Measurements from ENCODE around the gene ERBB4. TPM values are rescaled to one million over a fixed set of nuclear protein-coding genes. Genes with fewer than 3 reads are reported as not detected.

The ERBB4 gene
- total and polyA plus RNA-seq, 10 of the 15 experiments (the other 5 are each of a cell fraction or from before 2014, with no cell fraction given), result under 0.01 to 0.23 (median 0.01) TPM; not detected in 4

- no peak for TF ChIP-seq PRDM15 (CRISPR knock-in tag; IDR thresholded peaks at IDR 0.05)
- no peak for TF ChIP-seq HCFC1 (IDR thresholded peaks at IDR 0.05; ENCODE audit: low read length)
- TF ChIP-seq RELB (IDR thresholded peaks at IDR 0.05; ENCODE audit: low read depth), result no peak
- no peak for TF ChIP-seq BHLHE40 (IDR thresholded peaks at IDR 0.05; ENCODE audit: borderline replicate concordance in 1 of 2, low read depth in 2 of 2, low read length in 1 of 2)
Observed at GRCh38 chr2:212274215-212274614, 264.4 kb downstream of the ERBB4 start (continued).

- Histone ChIP-seq H3K27me3 (replicated peaks in 1 of 2; ENCODE audit: control insufficient read depth in 2 of 2, insufficient read depth in 2 of 2, low read length in 1 of 2) (no peaks in the 10 kb centered on the region), H3K4me3 (no peak overlapping the region), H3K9me3 (replicated peaks; ENCODE audit: control insufficient read depth, insufficient read depth, low read length) (no peaks in the 10 kb centered on the region), H3K27ac (ENCODE audit: control insufficient read depth, insufficient read depth) (no peak overlapping the region), H3K4me2 (ENCODE audit: control insufficient read depth, insufficient read depth) (no peak overlapping the region), H3K79me2 (ENCODE audit: control insufficient read depth, insufficient read depth, low read length) (no peaks in the 10 kb centered on the region), H4K20me1 (ENCODE audit: control insufficient read depth, insufficient read depth) (no peaks in the 10 kb centered on the region), H3K9ac (ENCODE audit: control insufficient read depth, insufficient read depth, low read length) (no peak overlapping the region), H2AFZ (ENCODE audit: control insufficient read depth, low read depth, low read length) (no peak overlapping the region), H3K4me1 (ENCODE audit: control insufficient read depth, insufficient read depth, low read length) (no peaks in the 10 kb centered on the region), H3K36me3 (ENCODE audit: control insufficient read depth in 2 of 2, insufficient read depth in 2 of 2, low read length in 1 of 2) (no peaks in the 10 kb centered on the region)
- ATAC-seq (no peak), DNase-seq (ENCODE audit: low read depth, low spot score) (no peak), FAIRE-seq (no peak)
- in situ Hi-C loops (cut with MboI) (no loop called here), intact Hi-C loops (cut with micrococcal nuclease; ENCODE audit: unreplicated experiment) (no loop called here)
- RAD21 ChIA-PET (ENCODE audit: unreplicated experiment), result no interaction called here
- no TSS peak for BruUV-seq (replicated peaks)
- CTCF ChIA-PET, result no interaction called here
- 0% methylated on average over 3 of the region's 3 CpGs for WGBS (ENCODE audit: insufficient coverage, insufficient replicate concordance, low lambda C conversion rate, missing lambda C conversion rate)
- SMC1A ChIA-PET (ENCODE audit: uncharacterized antibody, unreplicated experiment), result no interaction called here
- POLR2A ChIA-PET, result no interaction called here
- no peak for TF ChIP-seq IKZF2 (IDR thresholded peaks at IDR 0.05)
- no peak for TF ChIP-seq SMC3 (IDR thresholded peaks at IDR 0.05; ENCODE audit: borderline replicate concordance, low read length)
- no peak for TF ChIP-seq NR2C2 (IDR thresholded peaks at IDR 0.05; ENCODE audit: borderline replicate concordance, control insufficient read depth, insufficient read length, low read depth)
- TF ChIP-seq YBX1 (IDR thresholded peaks at IDR 0.05), result no peak
- TF ChIP-seq REST (IDR thresholded peaks at IDR 0.05; ENCODE audit: low read depth, low read length), result no peak
- no peak for TF ChIP-seq CREM (IDR thresholded peaks at IDR 0.05; ENCODE audit: low read depth)
- TF ChIP-seq SMARCA5 (IDR thresholded peaks at IDR 0.05), result no peak
- TF ChIP-seq DPF2 (IDR thresholded peaks at IDR 0.05), result no peak
- no peak for TF ChIP-seq NFYA (IDR thresholded peaks at IDR 0.05; ENCODE audit: borderline replicate concordance, low read depth, low read length)
- no peak for TF ChIP-seq FOXK2 (IDR thresholded peaks at IDR 0.05)
- no peak for TF ChIP-seq NR2C1 (IDR thresholded peaks at IDR 0.05)
- no peak for TF ChIP-seq CBX5 (IDR thresholded peaks at IDR 0.05; ENCODE audit: low read depth)
- no peak for TF ChIP-seq BMI1 (IDR thresholded peaks at IDR 0.05; ENCODE audit: borderline replicate concordance)
Observed at GRCh38 chr2:212271583-212271982, 267.0 kb downstream of the ERBB4 start.
